Liver (tissue), 3 donors: ENCODE results near the gene RNF135.

ENCODE experiments used
- FOXA1 ChIP-seq: IDR thresholded peaks from 2 replicates; pipeline ENCODE4 v1.6.1; 2016; ENCODE audit warnings: antibody characterized with exemption
- GABPA ChIP-seq, 2 donors: IDR thresholded peaks in 1 of 2; conservative IDR thresholded peaks in 1 of 2; 2 replicates each; pipeline ENCODE4 v1.6.1; 2016; ENCODE audit warnings: antibody characterized with exemption in 2 of 2, mild to moderate bottlenecking in 1 of 2, moderate library complexity in 1 of 2
- RAD21 ChIP-seq, 2 donors: IDR thresholded peaks; 2 replicates each; pipeline ENCODE4 v1.6.1; 2016; ENCODE audit warnings: antibody characterized with exemption in 2 of 2, mild to moderate bottlenecking in 2 of 2
- SP1 ChIP-seq: IDR thresholded peaks from 2 replicates; pipeline ENCODE4 v1.6.1; 2018; ENCODE audit warnings: antibody characterized with exemption, mild to moderate bottlenecking
- TF ChIP-seq, protein P1 (sequence below): fragments of 150-350 bp; IDR thresholded peaks from 2 replicates; pipeline ENCODE4 v1.5.1; 2017; ENCODE audit warnings: improper control_type of control experiment, low read depth, low read length; ENCODE audit not compliant: missing input control
- TF ChIP-seq, protein P2 (sequence below): IDR thresholded peaks from 2 replicates; pipeline ENCODE4 v1.6.1; 2016; ENCODE audit warnings: antibody characterized with exemption, mild to moderate bottlenecking
- TF ChIP-seq, protein P3 (sequence below): IDR thresholded peaks from 2 replicates; pipeline ENCODE4 v1.6.1; 2016; ENCODE audit warnings: antibody characterized with exemption
- TF ChIP-seq, protein P4 (sequence below): IDR thresholded peaks from 2 replicates; pipeline ENCODE4 v1.6.1; 2016; ENCODE audit warnings: antibody characterized with exemption
- donor health status: healthy.
- donor health status: healthy.

DNA sequence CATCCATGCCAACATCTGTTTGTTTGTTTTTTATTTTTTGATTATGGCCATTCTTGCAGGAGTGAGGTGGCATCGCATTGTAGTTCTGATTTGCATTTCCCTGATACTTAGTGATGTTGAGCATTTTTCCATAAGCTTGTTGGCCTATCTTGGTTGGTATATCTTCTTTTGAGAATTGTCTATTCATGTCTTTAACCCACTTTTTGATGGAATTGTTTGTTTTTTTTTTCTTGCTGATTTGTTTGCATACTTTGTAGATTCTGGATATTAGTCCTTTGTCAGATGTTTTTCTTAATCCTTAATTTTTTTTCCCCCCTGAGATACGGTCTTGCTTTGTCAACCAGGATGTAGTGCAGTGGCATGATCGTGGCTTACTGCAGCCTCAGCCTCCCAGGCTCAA lies 43.0 kb downstream of the RNF135 start:
- TF ChIP-seq FOXA1 (no peak), RAD21 (IDR thresholded peaks at IDR 0.05) (no peak), SP1 (no peak), GABPA (IDR thresholded peaks at IDR 0.05 in 1 of 2, conservative IDR thresholded peaks at IDR 0.05 in 1 of 2) (no peak)
- TF ChIP-seq, protein P1, sequence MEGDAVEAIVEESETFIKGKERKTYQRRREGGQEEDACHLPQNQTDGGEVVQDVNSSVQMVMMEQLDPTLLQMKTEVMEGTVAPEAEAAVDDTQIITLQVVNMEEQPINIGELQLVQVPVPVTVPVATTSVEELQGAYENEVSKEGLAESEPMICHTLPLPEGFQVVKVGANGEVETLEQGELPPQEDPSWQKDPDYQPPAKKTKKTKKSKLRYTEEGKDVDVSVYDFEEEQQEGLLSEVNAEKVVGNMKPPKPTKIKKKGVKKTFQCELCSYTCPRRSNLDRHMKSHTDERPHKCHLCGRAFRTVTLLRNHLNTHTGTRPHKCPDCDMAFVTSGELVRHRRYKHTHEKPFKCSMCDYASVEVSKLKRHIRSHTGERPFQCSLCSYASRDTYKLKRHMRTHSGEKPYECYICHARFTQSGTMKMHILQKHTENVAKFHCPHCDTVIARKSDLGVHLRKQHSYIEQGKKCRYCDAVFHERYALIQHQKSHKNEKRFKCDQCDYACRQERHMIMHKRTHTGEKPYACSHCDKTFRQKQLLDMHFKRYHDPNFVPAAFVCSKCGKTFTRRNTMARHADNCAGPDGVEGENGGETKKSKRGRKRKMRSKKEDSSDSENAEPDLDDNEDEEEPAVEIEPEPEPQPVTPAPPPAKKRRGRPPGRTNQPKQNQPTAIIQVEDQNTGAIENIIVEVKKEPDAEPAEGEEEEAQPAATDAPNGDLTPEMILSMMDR: no peak
- TF ChIP-seq, protein P2, sequence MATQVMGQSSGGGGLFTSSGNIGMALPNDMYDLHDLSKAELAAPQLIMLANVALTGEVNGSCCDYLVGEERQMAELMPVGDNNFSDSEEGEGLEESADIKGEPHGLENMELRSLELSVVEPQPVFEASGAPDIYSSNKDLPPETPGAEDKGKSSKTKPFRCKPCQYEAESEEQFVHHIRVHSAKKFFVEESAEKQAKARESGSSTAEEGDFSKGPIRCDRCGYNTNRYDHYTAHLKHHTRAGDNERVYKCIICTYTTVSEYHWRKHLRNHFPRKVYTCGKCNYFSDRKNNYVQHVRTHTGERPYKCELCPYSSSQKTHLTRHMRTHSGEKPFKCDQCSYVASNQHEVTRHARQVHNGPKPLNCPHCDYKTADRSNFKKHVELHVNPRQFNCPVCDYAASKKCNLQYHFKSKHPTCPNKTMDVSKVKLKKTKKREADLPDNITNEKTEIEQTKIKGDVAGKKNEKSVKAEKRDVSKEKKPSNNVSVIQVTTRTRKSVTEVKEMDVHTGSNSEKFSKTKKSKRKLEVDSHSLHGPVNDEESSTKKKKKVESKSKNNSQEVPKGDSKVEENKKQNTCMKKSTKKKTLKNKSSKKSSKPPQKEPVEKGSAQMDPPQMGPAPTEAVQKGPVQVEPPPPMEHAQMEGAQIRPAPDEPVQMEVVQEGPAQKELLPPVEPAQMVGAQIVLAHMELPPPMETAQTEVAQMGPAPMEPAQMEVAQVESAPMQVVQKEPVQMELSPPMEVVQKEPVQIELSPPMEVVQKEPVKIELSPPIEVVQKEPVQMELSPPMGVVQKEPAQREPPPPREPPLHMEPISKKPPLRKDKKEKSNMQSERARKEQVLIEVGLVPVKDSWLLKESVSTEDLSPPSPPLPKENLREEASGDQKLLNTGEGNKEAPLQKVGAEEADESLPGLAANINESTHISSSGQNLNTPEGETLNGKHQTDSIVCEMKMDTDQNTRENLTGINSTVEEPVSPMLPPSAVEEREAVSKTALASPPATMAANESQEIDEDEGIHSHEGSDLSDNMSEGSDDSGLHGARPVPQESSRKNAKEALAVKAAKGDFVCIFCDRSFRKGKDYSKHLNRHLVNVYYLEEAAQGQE: no peak
- TF ChIP-seq, protein P3, sequence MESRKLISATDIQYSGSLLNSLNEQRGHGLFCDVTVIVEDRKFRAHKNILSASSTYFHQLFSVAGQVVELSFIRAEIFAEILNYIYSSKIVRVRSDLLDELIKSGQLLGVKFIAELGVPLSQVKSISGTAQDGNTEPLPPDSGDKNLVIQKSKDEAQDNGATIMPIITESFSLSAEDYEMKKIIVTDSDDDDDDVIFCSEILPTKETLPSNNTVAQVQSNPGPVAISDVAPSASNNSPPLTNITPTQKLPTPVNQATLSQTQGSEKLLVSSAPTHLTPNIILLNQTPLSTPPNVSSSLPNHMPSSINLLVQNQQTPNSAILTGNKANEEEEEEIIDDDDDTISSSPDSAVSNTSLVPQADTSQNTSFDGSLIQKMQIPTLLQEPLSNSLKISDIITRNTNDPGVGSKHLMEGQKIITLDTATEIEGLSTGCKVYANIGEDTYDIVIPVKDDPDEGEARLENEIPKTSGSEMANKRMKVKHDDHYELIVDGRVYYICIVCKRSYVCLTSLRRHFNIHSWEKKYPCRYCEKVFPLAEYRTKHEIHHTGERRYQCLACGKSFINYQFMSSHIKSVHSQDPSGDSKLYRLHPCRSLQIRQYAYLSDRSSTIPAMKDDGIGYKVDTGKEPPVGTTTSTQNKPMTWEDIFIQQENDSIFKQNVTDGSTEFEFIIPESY: no peak
- TF ChIP-seq, protein P4, sequence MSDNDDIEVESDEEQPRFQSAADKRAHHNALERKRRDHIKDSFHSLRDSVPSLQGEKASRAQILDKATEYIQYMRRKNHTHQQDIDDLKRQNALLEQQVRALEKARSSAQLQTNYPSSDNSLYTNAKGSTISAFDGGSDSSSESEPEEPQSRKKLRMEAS: no peak
